ENCODE data around the gene UBE2I.

Gene UBE2I

GRCh38 chr16:1364510-1364909 lies 55.1 kb downstream of the UBE2I start:
- no peak for DNase-seq (ENCODE audit: low read depth in 1 of 2, low spot score in 1 of 2)
- TF ChIP-seq SPI1 (IDR thresholded peaks at IDR 0.05; ENCODE audit: borderline replicate concordance, low read depth) (no peak), REST (IDR thresholded peaks at IDR 0.05; ENCODE audit: insufficient replicate concordance, low read depth) (no peak), POLR2AphosphoS5 (IDR thresholded peaks at IDR 0.05; ENCODE audit: low read depth) (no peak), CTCF (IDR thresholded peaks at IDR 0.05; ENCODE audit: insufficient read depth, low read length) (no peak), GABPA (IDR thresholded peaks at IDR 0.05; ENCODE audit: low read depth) (no peak)
- no peak overlapping the region for H3K27ac ChIP-seq (replicated peaks)
- no peaks in the 10 kb centered on the region for H3K27me3 ChIP-seq (ENCODE audit: insufficient read depth, poor library complexity, severe bottlenecking)
- no peak overlapping the region for H3K4me3 ChIP-seq (replicated peaks; ENCODE audit: insufficient read depth, low read length)

GRCh38 chr16:1366060-1366711 lies 56.8 kb downstream of the UBE2I start:
- no peak for DNase-seq (ENCODE audit: low read depth in 1 of 2, low spot score in 1 of 2)
- no peak overlapping the region for H3K27ac ChIP-seq (replicated peaks)
- H3K4me3 ChIP-seq (replicated peaks; ENCODE audit: insufficient read depth, low read length), result no peak overlapping the region
- TF ChIP-seq REST (IDR thresholded peaks at IDR 0.05; ENCODE audit: insufficient replicate concordance, low read depth) (no peak), GABPA (IDR thresholded peaks at IDR 0.05; ENCODE audit: low read depth) (no peak), POLR2AphosphoS5 (IDR thresholded peaks at IDR 0.05; ENCODE audit: low read depth) (no peak), CTCF (IDR thresholded peaks at IDR 0.05; ENCODE audit: insufficient read depth, low read length) (no peak), SPI1 (IDR thresholded peaks at IDR 0.05; ENCODE audit: borderline replicate concordance, low read depth) (no peak)
- no peaks in the 10 kb centered on the region for H3K27me3 ChIP-seq (ENCODE audit: insufficient read depth, poor library complexity, severe bottlenecking)

- H3K27me3 ChIP-seq (ENCODE audit: insufficient read depth, poor library complexity, severe bottlenecking), result no peaks in the 10 kb centered on the region
- DNase-seq (ENCODE audit: low read depth in 1 of 2, low spot score in 1 of 2), result no peak
- H3K4me3 ChIP-seq (replicated peaks; ENCODE audit: insufficient read depth, low read length), result no peak overlapping the region
- no peak for TF ChIP-seq GABPA (IDR thresholded peaks at IDR 0.05; ENCODE audit: low read depth)
- no peak for TF ChIP-seq POLR2AphosphoS5 (IDR thresholded peaks at IDR 0.05; ENCODE audit: low read depth)
- TF ChIP-seq CTCF (IDR thresholded peaks at IDR 0.05; ENCODE audit: insufficient read depth, low read length), result no peak
- TF ChIP-seq REST (IDR thresholded peaks at IDR 0.05; ENCODE audit: insufficient replicate concordance, low read depth), result no peak
- no peak for TF ChIP-seq SPI1 (IDR thresholded peaks at IDR 0.05; ENCODE audit: borderline replicate concordance, low read depth)
- no peak overlapping the region for H3K27ac ChIP-seq (replicated peaks)
These were observed 57.4 kb downstream of the UBE2I start for GRCh38 chr16:1366712-1367299.
